GM19395 (cell line): ENCODE measurements around the gene PC.
"Not testable (repeated sequence)": the region's sequence is repeated elsewhere in the genome, so short reads cannot be mapped to it uniquely, and the experiment has no call there.

Experiments
- ATAC-seq: cut with Tn5 transposase; IDR thresholded peaks from one replicate; pipeline ENCODE4 v1.9.1; 2021; ENCODE audit warnings: mild to moderate bottlenecking, moderate library complexity; ENCODE audit not compliant: unreplicated experiment

Gene PC

DNA sequence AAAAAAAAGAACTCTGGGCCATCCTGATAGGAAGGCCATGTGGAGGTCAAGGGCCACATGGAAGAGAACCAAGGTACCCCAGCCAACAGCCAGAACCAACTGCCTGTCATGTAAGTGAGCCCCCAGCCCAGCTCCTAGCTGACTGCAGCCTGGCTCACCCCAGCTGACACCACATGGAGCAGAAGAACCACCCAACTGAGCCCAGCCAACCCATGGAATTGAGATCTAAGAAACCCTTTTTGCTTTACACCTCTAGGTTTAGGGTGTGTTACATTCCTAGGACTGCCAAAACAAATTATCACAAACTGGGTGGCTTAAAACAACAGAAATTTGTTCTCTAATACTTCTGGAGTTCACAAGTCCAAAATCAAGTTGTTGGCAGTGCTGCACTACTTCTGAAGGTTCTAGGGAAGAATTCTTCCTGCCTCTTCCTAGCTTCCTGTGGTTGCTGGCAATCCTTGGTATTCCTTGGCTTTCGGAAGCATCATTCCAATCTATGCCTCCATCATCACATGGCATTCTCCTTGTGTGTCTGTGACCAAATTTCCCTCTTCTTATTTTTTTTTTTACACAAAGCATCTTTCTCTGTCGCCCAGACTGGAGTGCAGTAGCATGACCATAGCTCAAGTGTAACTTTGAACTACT, 21.3 kb upstream of the PC start:
- no peak for ATAC-seq

DNA sequence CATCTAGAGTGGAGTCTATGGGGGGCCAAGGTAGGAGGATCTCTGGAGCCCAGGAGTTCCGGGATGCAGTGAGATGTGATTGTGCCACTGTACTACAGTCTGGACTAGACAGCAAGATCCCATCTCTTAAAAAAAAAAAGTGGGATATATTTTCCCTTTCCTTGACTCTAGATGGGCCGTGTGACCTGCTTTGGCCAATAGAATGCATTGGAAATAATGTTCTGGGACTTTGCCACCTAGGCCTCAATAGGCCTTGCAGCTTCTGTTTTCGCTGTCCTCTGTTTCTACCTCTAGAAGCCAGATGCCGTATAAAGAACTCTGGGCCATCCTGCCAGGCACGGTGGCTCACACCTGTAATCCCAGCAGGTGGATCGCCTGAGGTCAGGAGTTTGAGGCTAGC, 20.5 kb upstream of the PC start:
- ATAC-seq: no peak

DNA sequence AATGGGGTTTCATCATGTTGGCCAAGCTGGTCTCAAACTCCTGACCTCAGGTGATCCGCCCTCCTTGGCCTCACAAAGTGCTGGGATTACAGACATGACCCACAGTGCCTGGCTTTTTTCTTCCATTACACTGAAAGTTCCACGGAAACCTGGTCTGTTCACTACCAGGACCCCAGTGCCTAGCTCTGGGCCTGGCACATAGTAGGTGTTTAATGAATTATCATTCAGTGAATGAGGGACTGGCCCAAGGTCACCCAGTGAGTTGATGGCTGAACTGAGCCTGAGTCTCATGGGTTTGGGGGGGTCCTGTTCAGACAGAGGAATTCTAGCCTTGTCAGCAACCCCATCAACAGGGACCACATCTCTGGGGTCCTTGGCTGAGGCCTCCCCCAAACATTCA, 20.0 kb upstream of the PC start:
- no peak for ATAC-seq

DNA sequence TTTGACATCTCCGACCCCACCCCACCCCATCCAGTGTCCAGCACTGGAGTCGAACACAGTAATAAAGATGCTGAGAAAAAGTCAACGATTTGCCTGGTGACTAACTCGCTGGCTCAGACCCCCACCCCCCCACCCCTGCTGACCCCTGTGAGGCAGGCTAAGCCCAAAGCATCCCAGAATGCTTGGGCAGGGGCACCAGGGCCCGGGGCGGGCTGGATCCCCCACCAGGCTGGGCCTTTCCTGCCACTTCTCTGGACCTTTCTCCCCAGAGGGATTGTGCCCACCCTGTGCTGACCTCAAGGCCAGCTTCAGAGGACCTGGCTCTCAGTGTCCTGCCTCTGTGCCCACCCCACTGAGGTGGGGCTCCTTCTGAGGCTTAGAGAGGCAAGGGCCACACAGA, 18.7 kb upstream of the PC start:
- no peak for ATAC-seq

DNA sequence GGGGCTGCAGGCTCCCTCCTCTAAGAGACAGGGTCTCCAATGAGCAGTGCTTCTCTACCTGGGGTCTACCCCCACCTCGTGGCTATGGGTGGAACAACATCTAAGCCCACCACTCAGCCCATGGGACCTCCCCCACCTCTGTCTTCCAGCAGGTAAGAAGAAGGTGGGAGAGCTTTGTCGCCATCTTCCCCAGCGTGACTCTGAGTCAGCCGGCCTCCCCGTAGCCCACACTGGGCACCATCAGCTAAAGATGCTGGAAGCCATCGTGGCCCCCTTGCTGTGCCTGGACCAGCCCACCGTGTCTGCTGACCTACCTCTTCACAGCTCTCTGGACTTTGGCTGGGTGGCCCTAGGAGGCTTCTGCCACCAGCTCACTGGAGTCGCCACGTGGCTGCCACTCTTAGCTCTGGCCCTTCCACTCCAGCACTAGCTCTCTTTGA, 17.9 kb upstream of the PC start:
- ATAC-seq: no peak

DNA sequence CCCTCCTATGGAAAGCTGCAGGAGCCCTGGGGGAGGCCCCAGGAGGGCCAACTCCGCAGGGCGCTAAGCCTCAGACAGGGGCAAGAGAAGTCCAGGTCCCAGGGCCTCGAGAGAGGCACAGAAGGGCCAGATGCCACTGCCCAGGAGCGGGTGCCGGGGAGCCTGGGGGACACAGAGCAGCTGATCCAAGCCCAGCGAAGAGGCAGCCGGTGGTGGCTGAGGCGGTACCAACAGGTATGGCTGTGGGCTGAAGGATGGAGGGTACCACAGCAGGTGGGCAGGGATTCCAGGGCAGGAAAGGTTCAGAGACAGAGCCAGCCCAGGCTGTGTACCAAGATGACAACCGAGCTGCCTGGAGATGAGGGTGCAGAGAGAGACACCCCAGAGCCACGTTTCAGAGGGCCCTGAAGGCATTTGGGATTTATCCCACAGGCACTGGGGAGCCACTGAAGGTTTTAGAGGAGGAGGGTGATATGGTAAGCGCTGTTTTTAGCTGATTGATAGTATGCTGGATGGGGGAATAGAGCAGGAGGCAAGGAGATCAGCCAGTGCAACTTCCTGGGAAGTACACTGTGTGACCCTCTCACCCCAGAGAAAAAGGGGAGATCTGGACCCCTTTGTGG, 17.3 kb upstream of the PC start:
- ATAC-seq: no peak

DNA sequence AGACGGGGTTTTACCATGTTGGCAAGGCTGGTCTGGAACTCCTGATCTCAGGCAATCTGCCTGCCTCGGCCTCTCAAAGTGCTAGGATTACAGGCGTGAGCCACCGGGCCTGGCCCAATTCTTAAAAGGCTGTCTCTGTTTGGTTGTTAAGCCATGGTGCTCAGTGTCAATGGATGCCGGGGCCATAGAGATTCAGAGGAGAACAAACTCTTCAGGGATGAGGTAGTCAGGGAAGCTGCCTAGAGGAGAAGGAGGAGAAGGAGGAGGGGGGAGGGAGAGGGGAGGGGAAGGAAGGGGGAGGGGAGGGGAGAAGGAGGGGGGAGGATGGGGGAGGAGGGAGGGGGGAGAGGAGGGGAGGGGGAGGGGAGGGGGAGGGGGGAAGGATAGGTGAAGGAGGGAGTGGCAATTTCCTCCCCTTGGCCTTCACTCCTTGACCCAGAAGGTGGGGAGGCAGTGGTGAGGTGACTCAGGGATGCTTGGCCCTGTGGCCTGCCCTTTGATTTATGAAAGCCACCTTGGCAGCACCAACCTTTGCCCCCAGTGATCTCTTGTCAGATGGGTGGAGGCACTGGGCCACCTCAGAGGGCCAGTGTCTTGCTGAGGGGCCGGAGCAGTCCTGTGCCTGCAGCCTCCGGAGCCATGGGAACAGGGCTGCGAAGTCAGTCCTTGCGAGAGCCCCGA, 16.7 kb upstream of the PC start, which contains the start of gene C11orf86:
Gene C11orf86, plus strand, starts transcription at position 581 of the 681 bp plus-strand sequence. Its CDS starts 59 bp downstream, at position 640.
- no peak for ATAC-seq

DNA sequence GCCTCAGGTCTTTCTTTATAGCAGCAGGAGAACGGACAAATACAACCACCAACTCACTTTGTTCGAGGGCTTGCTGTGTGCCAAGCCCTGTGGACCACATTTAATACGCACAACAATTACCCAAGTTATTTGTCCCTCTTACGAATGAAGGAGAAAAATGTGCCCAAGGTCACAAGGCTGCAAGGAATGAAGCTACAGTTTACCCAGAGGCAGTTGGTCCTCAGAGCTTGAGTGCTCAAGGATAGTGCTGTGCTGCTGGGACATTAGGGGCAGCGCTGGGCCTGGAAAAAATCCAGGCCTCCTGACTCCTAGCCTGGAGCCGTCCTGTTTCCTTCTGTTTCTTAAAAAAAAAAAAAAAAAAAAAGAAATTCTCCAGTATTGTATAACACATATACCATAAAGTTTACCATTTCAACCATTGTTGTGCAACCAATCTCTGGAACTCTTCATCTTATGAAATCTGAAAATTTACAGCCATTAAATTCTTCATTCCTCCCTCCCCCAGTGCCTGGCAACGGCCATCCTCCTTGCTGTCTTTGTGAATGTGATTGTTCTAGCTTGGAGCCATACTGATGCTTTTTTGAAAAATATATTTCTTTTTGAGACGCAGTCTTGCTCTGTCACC, 15.9 kb upstream of the PC start:
- no peak for ATAC-seq

DNA sequence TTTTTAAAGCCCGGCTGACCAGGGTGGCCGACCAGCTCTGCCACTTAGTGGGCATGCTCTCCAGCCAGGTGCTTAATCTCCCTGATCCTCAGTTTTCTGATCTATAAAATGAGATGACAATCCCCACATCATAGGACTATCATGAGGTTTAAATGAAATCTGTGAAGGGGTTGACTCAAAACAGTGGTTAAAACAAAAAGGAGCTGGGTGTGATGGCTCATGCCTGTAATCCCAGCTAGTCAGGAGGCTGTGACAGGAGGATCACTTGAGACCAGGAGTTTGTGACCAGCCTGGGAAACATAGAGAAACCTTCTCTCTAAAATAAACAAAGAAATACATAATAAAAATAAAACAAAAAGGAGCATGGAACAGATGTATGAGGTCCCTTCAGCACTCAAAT, 13.3 kb upstream of the PC start:
- ATAC-seq: no peak

DNA sequence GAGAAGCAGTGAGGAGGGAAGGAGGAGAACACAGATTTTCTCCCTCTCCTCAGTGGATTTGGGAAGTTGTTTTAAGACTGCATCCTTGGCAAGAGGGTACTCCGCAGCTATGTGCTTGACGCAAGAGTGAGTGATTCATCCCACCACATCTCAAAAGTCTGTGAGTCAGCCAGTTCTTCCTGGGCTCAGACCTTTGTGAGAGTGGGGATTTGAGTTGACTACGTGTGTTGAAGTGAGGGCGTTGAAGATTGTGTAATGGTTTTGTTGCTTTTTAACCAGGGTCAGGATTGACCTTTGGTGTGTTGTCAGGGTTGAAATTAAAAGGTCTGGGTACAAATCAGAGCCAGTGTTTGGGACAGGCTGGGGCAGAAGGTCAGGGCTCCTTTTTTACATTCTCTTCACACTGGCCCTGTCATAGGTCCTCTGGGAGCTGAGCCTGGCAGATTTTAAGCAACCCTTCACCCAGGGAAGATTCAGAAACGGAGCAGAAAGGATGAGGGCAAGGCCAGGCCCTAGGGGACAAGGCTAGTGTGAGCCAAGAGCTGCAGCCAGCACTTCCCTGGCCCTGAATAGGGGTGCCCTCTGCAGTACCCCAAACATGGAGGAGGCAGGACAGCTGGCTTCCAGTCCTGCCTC, 12.7 kb upstream of the PC start:
- ATAC-seq: no peak

DNA sequence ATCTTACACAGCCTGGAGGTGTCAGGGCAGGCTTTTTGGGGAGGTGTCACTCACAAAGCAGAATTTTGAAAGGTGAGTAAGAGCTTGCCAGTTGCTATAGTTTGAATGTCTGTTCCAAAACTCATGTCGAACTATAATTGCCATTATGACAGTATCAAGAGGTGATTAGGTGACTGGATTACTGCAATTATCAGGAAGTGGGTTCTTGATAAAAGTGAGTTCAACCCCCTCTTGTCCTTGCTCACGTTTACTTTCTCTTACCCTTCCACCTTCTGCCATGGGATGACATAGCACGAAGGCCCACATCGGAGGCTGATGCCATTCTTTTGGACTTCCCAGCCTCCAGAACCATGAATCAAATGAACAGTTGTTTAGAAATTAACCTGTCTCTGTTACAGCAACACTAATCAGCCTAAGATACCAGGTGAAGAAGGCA, 12.2 kb upstream of the PC start:
- no peak for ATAC-seq

DNA sequence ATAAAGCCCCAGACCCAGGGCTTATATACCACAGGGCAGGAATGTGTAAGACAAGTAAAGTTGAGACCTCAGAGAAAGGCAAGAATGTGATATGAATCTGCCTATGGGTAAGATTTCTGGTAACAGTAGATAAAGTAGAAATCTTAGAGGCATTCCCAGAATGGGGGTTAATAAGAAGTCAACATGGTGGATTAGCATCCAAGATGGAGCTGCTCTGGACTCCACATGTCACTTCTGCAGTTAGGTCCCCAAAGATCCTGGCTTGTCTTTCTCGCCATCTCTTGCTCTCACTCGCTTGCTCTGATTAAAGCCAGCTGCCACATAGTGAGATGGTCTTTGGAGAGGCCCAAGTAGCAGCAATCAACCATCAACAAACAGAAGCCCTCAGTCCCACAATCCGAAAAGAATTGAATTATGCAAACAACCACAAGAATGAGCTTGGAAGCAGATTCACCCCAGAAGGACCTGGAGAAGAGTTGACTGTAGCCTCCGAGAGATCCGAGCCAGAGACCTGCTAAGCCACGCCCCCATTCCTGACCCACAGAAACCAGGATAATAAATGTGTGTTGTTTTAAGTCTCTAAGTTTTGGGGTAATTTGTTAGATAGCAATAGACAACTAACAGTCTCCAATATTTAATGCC, 11.5 kb upstream of the PC start:
- ATAC-seq: no peak

DNA sequence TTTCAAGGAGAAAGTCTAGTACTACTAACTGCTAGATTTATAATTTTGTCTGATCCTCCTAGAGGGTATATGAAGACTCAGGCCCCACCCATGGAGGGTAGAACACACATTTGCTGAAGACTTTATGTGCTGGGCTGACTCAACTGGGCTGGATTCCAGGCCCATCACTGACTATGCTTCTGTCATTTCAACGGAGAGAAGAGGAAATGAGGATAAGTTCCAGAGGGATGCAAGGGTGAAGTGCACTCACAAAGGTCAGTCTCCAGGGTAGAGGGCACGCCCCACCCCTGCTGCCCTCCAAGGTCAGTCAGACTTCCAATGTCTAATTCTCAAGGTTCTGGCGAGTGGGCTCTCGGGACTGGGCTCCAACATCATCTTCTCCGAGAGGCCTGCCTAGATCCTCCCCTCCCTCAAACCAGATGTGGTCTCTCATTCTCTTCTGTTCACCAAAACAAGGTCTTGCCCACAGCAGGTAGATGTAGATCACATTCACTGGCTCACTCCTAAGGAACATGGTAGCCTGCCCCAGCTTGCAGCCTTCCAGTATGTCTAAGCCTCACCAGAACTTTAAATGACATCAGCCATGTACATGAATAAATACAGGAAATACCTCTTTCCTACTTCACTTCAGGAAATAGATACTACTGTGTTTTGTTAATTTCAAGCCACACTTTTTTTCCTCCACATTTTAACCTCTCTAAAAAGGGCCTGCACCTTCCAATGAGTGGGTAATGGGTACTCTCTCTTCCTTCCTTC, 9.7 kb upstream of the PC start:
- no peak for ATAC-seq

DNA sequence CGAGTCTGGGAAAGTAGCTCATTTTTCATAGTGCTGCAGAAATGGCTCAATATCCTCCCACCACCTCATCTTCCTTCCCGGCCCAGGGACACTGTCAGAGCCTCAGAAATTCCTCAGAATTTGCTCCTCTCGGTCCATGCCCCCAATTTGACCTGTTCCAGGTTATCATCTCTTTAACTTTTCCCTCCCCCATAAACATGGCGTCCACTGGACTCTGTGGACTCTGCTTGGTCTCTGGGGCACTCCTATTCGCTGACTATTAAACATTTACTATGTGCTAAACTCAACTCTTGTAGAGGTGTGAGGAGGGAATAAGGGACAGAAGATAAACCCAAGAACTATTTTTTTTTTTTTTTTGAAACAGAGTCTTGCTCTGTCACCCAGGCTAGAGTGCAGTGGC, 8.2 kb upstream of the PC start:
- ATAC-seq: no peak

DNA sequence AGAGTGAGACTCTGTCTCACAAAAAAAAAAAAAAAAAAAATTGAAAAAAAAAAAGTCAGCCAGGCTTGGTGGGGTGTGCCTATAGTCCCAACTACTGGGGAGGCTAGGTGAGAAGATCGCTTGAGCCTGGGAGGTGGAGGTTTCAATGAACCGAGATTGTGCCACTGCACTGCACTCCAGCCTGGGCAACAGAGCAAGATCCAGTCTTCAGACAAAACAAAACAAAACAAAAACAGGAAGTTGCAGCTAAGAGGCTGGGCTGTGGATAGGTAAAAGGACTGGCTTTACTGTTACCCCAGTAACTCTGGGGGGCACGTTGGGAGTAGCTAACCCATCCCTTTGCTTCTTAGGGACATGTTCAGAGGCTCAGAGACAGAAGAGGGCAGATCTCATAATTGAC, 6.3 kb upstream of the PC start:
- no peak for ATAC-seq

DNA sequence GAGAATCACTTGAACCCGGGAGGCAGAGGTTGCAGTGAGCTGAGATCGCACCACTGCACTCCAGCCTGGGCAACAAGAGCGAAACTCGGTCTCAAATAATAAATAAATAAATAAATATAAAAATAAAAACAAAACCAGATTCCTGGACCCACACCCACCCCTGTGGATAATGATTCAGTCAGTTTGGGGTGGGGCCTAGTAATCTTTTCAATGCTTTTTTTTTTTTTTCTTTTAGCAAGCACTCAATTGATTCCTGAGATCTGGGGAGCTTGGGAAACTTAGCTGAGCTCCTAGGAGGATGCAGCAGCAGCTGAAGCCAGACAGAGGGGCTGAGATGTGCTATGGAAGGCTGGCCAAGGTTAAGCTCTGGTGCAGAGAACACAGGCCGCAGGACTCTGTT, 4.6 kb upstream of the PC start:
- ATAC-seq: no peak

DNA sequence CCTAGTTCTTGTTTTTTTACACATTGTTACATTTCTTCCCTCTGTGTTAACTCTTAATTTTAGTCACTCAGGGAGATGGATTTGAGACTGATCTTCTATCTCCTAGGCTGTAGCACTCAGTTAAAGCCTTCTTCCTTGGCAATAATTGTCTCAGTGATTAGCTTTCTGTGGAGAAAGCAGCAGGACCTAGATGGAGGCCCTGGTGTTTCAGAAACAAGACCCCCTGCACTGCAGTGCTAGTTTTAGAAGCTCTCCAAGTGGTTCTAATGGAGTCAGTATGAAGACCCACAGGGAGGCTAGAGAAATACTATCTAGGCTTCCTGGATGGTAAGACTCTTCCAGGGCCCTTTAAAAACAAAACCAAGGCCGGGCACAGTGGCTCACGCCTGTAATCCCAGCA, 4.1 kb upstream of the PC start:
- no peak for ATAC-seq

DNA sequence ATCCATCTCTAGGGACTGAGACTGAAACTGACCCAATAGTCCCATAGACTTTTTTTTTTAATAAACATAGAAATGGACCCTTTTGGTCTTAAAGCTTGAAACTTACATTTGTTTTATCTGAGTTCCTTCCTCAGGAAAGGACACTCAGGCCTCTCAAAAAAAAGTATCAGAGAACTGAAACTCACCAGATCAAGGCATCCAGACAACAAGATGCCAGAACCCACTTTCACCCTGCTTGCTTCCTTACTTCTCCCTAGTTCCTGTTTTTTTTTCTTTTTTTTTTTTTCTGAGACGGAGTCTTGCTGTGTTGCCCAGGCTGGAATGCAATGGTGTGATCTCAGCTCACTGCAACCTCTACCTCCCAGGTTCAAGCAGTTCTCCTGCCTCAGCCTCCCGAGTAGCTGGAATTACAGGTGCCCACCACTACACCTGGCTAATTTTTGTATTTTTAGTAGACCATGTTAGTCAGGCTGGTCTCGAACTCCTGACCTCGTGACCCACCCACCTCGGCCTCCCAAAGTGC, 3.6 kb upstream of the PC start:
- ATAC-seq: not testable (repeated sequence)

DNA sequence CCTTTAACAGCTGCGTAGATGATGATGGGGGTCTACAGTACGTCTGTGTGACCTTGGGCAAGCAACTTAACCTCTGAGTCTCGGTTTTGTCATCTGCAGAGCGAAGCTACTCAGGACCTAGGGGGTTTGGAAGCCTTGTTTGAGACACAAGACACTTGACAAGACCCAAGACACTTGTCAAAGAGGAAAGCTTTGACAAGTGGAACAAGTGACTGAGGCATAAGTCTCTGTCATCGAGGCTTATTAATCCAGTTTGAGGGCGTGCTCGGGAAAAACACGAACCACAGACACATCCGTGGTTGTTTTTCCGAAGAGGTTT, 732 bp upstream of the PC start:
- ATAC-seq: no peak

DNA sequence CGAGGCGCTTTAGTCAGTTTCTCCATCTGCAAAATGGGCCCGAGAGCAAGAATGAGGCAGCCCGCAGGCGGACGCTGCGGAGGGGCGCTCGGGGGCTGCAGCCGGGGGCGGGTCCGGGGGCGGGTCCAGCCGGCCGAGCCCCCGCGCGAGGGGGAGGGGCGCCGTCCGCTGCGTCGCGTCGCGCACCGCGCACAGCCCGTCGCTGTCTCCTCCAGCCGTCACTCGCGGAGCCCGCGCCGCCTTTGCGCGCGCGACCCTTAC, 282 bp downstream of the PC start:
- peak; percentile 39 for ATAC-seq
